Stimulated activated naive CD8-positive, alpha-beta T cell treated with anti-CD3 and anti-CD28 coated beads, Interleukin-15, amount 100 ng/mL, for 72 hours (primary cell): ENCODE results near the gene BABAM1.

Experiments
- ATAC-seq: fragments of 150-1000 bp; cut with Tn5 transposase; 2 replicates; pipeline ENCODE4 v1.10.0; 2021; ENCODE audit warnings: mild to moderate bottlenecking, moderate library complexity
- DNase-seq, 2 donors: peaks; one replicate each; pipeline ENCODE4 v3.0.0; 2021 to 2022
- H3K27ac Mint-ChIP-seq, 2 donors: one replicate each; pipeline ENCODE4 v1.8.0; 2022; ENCODE audit warnings: mild to moderate bottlenecking in 2 of 2, mixed read lengths in 2 of 2, moderate library complexity in 2 of 2
- H3K27me3 Mint-ChIP-seq: one replicate; pipeline ENCODE4 v1.8.0; 2022; ENCODE audit warnings: mixed read lengths
- H3K4me1 Mint-ChIP-seq: one replicate; pipeline ENCODE4 v1.8.0; 2022; ENCODE audit warnings: mild to moderate bottlenecking, mixed read lengths
- H3K4me3 Mint-ChIP-seq, 2 donors: one replicate each; pipeline ENCODE4 v1.8.0; 2022; ENCODE audit warnings: mild to moderate bottlenecking in 2 of 2, mixed read lengths in 2 of 2, moderate library complexity in 1 of 2
- H3K9me3 Mint-ChIP-seq, 2 donors: one replicate each; pipeline ENCODE4 v1.8.0; 2022; ENCODE audit warnings: mixed read lengths in 2 of 2

The BABAM1 gene

DNA sequence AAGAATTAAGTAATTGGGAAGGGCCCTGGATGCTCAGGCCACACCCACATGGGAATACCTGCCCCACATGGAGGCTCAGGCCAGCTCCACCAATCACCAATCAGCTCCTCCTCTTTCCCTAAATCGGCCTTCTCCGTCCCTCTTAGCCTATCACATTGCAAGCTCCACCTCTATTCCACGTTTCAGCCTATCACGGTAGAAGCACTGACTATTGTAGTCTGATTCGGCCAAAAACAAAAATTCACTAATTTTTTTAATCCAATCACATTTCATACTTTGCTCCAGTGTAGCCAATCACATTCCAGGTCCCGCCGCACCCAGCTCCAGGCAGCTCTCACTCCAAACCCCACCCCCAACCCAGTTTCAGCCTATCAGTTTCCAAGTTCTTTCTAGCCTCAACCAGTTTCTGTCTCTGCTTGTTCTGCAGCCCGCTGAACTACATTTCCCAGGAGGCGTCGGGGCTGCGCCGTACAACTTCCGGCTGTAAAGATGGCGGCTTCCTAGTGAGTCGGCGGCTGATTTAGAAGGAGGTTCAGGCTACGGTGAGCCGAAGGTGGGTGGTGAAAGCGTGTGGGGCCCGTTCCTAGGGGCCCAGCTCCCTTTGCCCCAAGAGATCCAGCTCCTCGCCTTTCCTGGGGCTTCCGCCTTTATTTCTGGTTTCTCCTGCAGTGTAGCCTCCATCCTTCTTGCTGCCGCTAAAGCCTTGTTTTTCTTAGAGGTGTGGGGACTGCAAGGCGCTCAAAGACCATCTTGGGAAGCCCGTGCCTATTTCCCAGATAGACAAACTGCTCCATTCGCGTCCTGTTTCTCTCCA is at the start of gene BABAM1:
Gene BABAM1 (plus strand): TSS at position 469 of the 814 bp plus-strand sequence. CDS start 1,364 bp downstream, outside the sequence.
- H3K27me3 Mint-ChIP-seq: no peaks in the 10 kb centered on the region
- ATAC-seq: peak; percentile 96
- peak; percentile 94 to 98 for DNase-seq
- peaks cover 29% of the 10 kb centered on the region for H3K4me1 Mint-ChIP-seq
- H3K27ac Mint-ChIP-seq: peak within 1 kb of the TSS; percentile 91 to 96
- peak within 1 kb of the TSS; percentile 82 to 92 for H3K4me3 Mint-ChIP-seq
- no peaks in the 10 kb centered on the region for H3K9me3 Mint-ChIP-seq

DNA sequence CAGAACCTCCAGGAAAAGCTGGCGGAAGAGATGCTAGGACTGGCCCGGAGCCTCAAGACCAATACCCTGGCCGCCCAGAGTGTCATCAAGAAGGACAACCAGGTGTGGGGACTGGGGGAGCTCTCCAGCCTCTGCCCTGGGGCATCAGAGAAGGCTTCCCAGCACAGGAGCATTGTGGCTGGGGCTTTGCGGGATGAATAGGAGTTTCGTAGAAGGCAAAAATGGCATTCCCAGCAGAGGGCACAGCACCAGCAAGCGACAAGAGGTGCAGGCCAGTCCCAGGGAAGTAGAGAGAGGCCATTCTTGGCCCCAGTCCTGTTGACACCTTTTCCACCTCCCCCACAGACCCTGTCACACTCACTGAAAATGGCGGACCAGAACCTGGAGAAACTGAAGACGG is 48.0 kb upstream of the BABAM1 start:
- no peaks in the 10 kb centered on the region for H3K9me3 Mint-ChIP-seq
- H3K4me1 Mint-ChIP-seq: peaks cover 36% of the 10 kb centered on the region
- DNase-seq (no peak), ATAC-seq (no peak)
- H3K27me3 Mint-ChIP-seq: no peaks in the 10 kb centered on the region
- peak overlapping the region in 1 of 2 donors; percentile 51 for H3K27ac Mint-ChIP-seq
- H3K4me3 Mint-ChIP-seq: no peak overlapping the region

DNA sequence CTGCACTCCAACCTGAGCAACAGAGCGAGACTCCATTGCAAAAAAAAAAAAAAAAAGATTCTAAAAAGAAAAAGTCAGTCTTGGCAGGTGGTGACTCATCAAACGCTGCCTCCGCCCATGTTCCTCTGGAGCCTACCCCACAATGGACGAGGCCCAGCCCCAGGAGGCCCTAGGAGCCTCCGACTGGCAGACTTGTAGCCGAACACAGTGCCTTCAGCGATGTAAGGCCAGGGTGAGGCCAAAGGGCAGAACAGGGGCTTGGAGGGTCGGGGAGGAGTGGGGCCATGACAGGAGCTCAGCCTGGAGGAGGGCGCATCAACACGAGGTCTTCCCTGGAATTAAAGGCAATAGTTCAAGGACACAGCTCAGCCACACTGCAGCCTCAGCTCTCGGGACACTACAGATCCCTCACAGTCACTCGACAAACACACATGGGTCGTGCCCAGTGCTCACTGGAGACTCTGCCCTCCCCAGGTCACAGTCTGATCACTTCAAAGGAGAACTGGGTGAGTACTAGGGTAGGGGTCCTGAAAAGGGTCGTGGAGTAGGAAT is 47.0 kb upstream of the BABAM1 start:
- DNase-seq (no peak), ATAC-seq (no peak)
- Mint-ChIP-seq H3K27ac (peak overlapping the region in 1 of 2 donors; percentile 71), H3K27me3 (no peaks in the 10 kb centered on the region), H3K4me1 (peaks cover 26% of the 10 kb centered on the region), H3K4me3 (no peak overlapping the region), H3K9me3 (no peaks in the 10 kb centered on the region)

DNA sequence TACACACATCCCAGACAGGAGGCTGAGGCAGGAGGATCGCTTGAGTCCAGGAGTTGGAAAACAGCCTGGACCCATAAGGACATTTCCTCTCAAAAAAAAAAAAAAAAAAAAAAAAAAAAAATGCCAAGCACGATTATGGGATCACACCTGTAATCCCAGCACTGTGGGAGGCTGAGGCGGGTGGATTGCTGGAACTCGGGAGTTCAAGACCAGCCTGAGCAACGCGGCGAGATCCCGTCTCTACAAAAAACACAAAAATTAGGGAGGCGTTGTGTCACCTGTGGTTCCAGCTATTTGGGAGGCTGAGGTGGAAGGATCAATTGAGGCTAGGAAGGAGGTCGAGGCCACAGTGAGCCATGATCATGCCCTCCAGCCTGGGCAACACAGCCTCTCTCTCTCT is 42.2 kb upstream of the BABAM1 start:
- H3K9me3 Mint-ChIP-seq: no peaks in the 10 kb centered on the region
- peak overlapping the region; percentile 48 to 91 for H3K4me3 Mint-ChIP-seq
- no peak for ATAC-seq
- no peak for DNase-seq
- peaks cover 8% of the 10 kb centered on the region for H3K4me1 Mint-ChIP-seq
- no peaks in the 10 kb centered on the region for H3K27me3 Mint-ChIP-seq
- no peak overlapping the region for H3K27ac Mint-ChIP-seq

DNA sequence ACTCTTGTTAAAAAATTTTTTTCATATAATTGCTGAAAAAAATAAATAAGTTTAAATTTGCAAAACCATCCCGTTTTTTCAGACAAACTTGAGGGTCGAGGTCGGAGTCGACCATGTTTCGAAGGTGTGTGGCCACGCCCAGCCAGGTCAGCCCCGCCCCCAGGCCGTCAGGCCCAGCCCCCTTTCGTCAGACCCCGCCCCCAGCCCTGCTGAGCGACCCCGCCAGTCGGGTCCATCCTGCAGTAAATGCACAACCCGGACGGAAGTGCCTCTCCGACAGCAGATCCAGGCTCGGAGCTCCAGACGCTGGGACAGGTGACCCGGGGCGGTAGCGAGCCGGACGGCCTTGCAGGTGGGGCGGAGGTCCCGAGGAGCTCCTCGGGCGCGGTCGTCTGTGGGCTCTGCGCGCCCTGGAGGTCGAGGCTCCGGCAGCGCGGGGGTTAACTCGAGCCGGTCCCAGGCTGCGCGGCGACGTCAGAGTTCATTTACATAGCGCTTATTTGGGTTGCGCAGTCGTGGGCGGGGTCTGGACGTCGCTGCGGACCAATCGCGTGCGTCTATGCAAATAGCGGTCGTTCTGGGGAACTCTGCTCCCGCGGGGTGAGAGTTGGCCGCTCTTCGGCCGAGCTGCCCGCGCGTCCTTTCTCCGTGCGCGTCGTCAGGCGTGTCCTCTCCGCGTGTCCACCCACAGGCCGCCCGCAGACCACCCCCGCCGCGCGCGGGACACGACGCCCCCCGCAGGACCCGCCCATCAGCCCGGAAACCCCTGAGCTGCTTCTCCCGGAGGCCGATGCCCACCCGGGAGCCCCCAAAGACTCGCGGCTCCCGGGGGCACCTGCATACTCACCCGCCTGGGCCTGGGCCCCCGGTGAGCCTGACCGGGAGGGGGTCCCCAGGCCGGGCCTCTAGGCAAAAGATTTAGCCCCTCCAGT is 41.0 kb upstream of the BABAM1 start, which contains the start of gene OCEL1:
Gene OCEL1 (plus strand): TSS at position 225 of the 932 bp plus-strand sequence. CDS start 22 bp downstream, at position 247.
- DNase-seq: peak; percentile 96 to 97
- Mint-ChIP-seq H3K4me1 (peaks cover 8% of the 10 kb centered on the region), H3K4me3 (peak within 1 kb of the TSS; percentile 85 to 91), H3K9me3 (no peaks in the 10 kb centered on the region), H3K27me3 (no peaks in the 10 kb centered on the region), H3K27ac (peak within 1 kb of the TSS; percentile 77 to 95)
- ATAC-seq: peak; percentile 96

DNA sequence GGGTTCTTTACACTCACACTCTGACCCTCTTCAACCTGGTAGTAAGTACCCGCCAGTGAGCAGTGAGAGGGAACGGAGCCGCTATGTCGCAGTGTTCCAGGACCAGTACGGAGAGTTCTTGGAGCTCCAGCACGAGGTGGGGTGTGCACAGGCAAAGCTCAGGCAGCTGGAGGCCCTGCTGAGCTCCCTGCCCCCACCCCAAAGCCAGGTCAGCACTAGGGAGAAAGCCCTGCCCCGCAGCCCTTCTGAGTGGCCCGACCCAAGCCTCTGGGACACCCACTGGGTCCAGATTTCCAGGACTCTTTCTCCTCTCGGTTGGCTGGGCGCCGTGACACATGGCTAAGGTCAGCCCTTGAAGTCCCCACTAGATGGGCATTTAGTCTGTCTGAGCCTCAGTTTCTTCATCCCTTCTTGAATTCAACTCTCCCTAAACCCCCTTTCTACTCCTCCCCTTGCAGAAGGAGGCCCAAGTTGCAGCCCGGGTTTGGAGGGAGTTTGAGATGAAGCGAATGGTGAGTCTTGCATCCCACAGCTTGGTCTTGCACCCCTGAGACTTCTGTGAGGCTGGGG is 39.4 kb upstream of the BABAM1 start:
- Mint-ChIP-seq H3K27me3 (no peaks in the 10 kb centered on the region), H3K27ac (no peak overlapping the region), H3K4me1 (peaks cover 17% of the 10 kb centered on the region), H3K9me3 (no peaks in the 10 kb centered on the region), H3K4me3 (no peak overlapping the region)
- ATAC-seq (no peak), DNase-seq (no peak)

DNA sequence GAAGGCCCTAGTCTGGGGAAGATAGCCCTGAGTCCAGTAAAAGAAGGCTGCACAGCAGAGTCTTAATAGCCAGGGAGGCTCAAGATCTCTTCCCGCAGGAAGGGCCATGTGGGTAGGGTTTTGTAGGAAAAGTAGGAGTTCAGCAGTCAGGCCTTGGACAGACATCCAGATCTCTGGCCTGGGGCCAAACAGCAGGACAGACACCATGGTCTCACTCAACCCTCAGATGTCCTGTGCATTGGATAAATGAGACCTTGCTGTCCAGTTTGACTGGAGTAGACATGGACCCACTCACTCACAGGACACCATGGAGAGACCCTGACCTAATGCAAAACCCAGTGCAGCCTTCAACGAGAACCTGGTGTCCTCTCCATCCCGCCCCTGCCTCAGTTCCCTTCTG is 37.4 kb upstream of the BABAM1 start:
- no peaks in the 10 kb centered on the region for H3K9me3 Mint-ChIP-seq
- no peak overlapping the region for H3K4me3 Mint-ChIP-seq
- ATAC-seq (no peak), DNase-seq (no peak)
- H3K4me1 Mint-ChIP-seq: peaks cover 36% of the 10 kb centered on the region
- H3K27me3 Mint-ChIP-seq: no peaks in the 10 kb centered on the region
- H3K27ac Mint-ChIP-seq: no peak overlapping the region

DNA sequence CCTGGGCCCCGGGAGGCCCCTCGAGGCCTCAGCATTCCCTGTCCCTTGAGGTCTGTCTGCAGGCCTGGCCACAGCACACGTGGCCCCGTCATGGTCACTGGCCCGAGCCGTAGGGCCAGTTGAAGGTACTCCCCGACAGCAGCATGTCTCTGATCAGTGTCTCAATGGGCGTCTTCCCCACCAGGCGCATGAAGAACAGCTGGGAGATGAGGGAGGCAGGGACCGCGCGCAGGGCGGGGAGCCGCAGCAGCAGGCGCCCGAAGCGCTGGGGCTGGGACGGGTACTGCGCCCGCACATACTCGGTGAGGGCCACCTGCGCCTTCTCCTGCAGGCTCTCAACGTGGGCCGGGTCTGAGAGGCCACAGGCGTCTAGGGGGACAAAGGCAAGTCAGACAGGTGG is 35.0 kb upstream of the BABAM1 start:
- H3K27ac Mint-ChIP-seq: no peak overlapping the region
- H3K9me3 Mint-ChIP-seq: no peaks in the 10 kb centered on the region
- no peak overlapping the region for H3K4me3 Mint-ChIP-seq
- no peak for ATAC-seq
- no peaks in the 10 kb centered on the region for H3K27me3 Mint-ChIP-seq
- peaks cover 32% of the 10 kb centered on the region for H3K4me1 Mint-ChIP-seq
- DNase-seq: no peak

DNA sequence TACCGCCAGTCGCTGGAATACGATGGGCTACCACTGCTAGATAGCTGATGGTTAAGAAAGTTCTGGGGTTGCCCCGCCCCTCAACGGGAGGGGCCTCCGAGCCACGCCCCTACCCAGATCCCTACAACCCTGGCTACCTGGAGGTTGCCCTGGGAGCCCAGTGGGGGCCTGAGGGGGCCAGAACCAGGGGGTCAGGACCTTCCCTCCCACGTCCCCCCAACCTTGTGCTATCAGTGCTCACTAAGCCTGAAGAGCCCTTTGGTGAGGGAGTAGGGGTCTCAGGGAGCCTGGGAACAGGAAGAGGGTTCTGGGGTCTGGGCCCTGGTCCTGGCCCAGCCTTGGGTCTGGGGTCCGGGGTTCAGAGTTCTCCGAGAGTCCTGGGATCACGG is 32.3 kb upstream of the BABAM1 start:
- DNase-seq (peak; percentile 56 to 70), ATAC-seq (peak; percentile 78)
- Mint-ChIP-seq H3K27ac (peak overlapping the region; percentile 52 to 87), H3K27me3 (no peaks in the 10 kb centered on the region), H3K9me3 (no peaks in the 10 kb centered on the region), H3K4me1 (peaks cover 31% of the 10 kb centered on the region), H3K4me3 (peak overlapping the region; percentile 85 to 88)

DNA sequence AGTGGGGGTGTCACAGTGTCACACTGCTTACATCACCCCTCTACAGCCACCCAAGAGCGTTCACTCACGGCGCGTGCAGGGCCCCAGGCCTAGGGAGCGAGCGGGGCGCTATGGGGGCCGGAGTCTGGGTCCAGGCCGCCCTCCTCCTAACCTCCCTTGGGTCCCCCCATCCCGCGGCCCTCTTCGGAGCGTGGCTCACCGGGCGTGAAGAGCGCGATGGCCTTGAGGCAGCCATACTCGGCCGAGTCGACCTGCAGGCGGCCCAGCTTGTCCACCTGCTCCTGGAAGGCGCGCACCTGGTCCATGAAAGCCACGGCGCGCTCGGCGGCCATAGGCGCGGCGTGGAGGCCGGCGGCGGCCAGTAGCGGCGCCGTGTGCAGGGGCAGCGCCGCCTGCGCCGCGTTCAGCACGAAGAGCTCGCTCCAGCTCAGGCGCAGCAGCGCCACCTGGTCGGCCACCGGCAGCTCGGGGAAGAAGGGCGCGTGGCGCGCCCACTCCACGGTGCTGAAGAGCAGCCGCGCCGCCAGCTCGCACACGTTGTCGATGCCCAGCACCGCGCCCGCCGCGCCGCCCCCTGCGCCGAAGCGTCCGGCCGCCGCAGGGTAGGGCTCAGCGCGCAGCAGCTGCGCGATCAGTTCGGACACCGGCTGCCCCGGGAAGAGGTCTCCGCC is 31.8 kb upstream of the BABAM1 start:
- DNase-seq: peak; percentile 77 to 79
- no peaks in the 10 kb centered on the region for H3K27me3 Mint-ChIP-seq

DNA sequence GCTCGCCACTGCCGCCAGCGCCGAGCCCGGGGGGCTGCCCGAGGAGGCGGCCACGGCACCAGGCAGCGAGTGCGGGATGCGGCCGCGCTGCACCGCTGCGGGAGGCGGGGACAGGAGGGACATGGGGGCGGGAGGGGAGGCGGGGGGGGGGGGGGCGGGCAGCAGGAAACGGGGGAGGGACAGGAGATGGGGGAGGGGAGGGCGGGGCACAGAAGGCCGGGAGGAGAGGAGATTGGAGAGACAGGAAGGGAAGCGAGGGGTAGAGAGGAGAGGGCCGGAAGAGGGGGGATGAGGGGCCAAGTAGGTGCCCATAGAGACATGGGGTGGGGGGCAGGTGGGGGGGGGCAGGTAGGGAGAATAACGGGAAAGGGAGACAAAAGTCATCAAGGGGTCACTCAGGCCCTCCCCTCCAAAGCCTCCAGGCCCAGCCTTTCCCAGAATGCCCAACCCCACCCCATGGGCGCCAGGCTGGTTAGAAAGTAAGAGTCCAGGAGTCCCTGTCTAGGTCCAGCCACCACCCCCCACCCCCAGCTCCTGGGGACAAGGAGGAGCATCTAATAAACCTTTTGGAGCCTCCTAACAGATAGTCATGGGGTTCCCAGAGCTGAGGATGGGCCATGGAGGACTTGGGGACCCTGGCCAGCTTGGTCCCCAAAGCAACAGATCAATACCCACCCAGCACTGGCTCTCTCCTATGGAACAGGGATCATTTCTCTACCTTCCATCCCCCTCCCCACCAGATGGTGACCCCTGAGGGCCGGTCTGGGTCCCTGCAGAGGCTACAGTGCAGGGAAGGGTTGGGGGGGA is 31.1 kb upstream of the BABAM1 start:
- ATAC-seq (peak; percentile 54), DNase-seq (no peak)
- no peaks in the 10 kb centered on the region for H3K27me3 Mint-ChIP-seq
- no peak overlapping the region for H3K27ac Mint-ChIP-seq
- H3K9me3 Mint-ChIP-seq: no peaks in the 10 kb centered on the region
- peaks cover 31% of the 10 kb centered on the region for H3K4me1 Mint-ChIP-seq
- peak overlapping the region; percentile 85 to 88 for H3K4me3 Mint-ChIP-seq

More for the DNA sequence above, 31.8 kb upstream of the BABAM1 start:
- peak; percentile 89 for ATAC-seq
- Mint-ChIP-seq H3K4me1 (peaks cover 31% of the 10 kb centered on the region), H3K4me3 (peak overlapping the region; percentile 85 to 88), H3K27ac (peak overlapping the region; percentile 52 to 87), H3K9me3 (no peaks in the 10 kb centered on the region)

DNA sequence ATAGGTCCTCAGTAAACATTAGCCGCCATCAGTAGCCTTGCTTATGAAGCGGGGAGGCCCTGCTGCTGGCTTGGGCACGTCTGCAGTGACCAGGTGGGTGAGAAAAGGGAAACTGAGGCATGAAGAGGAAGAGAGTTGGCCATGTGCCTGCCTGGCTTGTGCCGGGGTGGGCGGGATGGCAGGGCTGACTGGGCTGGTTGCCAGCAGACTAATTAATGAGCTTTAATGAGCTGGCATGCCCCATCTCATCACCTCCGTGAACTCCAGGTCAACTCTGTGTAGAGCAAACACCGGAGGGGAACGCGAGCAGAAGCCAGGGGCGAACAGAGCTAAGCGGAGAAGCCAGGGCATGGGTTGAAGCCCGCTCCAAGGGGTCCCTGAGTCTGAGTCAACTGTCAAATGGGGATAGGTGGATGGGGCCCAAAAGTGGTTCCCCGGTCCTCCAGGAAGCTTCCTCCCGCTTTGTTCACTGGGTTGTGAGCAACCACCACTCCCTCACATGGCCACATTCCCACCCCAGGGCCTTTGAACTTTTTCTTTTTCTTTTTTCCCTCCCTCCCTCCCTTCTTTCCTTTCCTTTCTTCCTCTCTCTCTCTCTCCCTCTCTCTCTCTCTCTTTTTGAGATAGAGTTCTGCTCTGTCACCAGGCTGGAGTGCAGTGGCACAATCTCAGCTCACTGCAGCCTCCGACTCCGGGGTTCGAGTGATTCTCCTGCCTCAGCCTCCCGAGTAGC is 30.3 kb upstream of the BABAM1 start:
- Mint-ChIP-seq H3K9me3 (no peaks in the 10 kb centered on the region), H3K27me3 (no peaks in the 10 kb centered on the region), H3K4me3 (peak overlapping the region in 1 of 2 donors; percentile 51), H3K4me1 (peaks cover 30% of the 10 kb centered on the region), H3K27ac (peak overlapping the region in 1 of 2 donors; percentile 10)
- ATAC-seq: no peak
- no peak for DNase-seq

DNA sequence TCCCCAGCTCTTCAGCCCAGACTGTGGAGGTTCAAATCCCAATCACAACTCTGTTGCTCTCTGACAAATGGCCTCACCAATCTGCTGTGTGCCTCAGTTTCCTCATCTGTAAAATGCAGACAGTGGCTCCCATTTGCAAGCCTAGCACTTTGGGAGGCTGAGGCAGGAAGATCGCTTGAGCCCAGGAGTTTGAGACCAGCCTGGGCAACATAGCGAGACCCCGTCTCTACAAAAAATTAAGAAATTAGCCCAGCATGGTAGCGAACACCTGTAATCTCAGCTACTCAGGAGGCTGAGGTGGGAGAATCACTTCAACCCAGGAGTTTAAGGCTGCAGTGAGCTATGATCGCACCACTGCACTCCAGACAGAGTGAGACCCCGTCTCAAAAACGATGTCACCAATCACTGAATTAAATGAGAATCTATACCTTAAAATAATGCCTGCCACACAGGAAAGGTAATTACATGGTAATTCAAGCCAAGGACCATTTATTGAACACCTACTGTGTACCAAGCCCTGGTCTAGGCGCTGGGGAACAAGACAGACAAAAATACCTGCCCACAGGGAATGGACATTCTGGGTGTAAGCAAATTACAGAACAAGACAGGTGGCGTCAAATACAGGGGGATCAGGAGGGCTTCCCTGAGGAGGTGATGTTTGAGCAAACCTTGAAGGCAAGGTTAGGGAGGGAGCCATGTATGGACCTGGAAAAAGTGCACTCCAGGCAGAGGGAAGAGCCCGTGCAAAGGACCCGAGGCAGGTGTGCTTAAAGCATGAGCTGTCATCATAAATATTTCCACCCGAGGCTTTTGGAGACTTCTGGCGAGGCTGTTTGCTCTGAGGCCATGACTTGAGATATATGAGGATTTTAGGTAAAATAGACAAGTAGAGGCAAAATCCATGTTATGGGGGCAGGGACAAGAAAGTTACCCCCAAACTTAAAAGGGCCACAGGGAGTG is 29.2 kb upstream of the BABAM1 start:
- H3K4me3 Mint-ChIP-seq: no peak overlapping the region
- H3K9me3 Mint-ChIP-seq: no peaks in the 10 kb centered on the region
- H3K4me1 Mint-ChIP-seq: peaks cover 21% of the 10 kb centered on the region
- no peak for DNase-seq
- peak overlapping the region in 1 of 2 donors; percentile 9 for H3K27ac Mint-ChIP-seq
- H3K27me3 Mint-ChIP-seq: no peaks in the 10 kb centered on the region
- ATAC-seq: no peak
